ENCODE data around the gene TTLL4. TPM values are rescaled to one million over a fixed set of nuclear protein-coding genes. Genes with fewer than 3 reads are reported as not detected.
"Not testable (repeated sequence)": the region's sequence is repeated elsewhere in the genome, so short reads cannot be mapped to it uniquely, and the experiment has no call there.

The TTLL4 gene
- total RNA-seq, 1 experiment from 2014 or later = 8.0 TPM

- in situ Hi-C loops (cut with HindIII; ENCODE audit: low pct_unique_long_range_greater_than_20kb, low sequenced_read_pairs) = no loop called here
- no peak for DNase-seq (ENCODE audit: low read depth)
Measured at GRCh38 chr2:218756599-218757377, 46.2 kb downstream of the TTLL4 start.

DNA sequence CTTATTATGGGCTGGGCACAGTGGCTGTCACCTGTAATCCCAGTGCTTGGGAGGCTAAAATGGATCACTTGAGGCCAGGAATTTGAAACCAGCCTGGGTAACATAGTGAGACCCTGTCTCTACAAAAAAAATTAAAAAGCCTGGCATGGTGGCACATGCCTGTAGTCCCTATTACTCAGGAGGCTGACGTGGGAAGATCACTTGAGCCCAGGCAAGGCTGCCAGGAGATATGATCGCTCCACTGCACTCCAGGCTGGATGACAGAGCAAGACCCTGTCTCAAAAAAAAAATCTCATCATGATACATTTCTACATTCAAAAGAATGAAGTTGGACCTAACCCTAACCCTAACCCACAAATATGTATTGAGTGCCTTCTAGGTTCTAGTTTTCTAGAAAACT lies 51.2 kb downstream of the TTLL4 start:
- in situ Hi-C loops (cut with HindIII; ENCODE audit: low pct_unique_long_range_greater_than_20kb, low sequenced_read_pairs) = no loop called here
- DNase-seq (ENCODE audit: low read depth) = no peak

DNA sequence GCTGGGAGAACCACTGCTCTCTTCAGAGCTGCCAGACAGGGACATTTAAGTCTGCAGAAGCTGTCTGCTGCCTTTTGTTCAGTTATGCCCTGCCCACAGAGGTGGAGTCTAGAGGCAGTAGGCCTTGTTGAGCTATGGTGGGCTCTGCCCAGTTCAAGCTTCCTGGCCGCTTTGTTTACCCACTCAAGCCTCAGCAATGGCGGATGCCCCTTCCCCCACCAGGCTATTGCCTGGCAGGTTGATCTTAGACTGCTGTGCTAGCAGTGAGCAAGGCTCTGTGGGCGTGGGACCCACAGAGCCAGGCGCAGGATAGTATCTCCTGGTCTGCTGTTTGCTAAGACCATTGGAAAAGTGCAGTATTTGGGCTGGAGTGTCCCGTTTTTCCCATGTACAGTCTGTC lies 62.1 kb downstream of the TTLL4 start:
- in situ Hi-C loops (cut with HindIII; ENCODE audit: low pct_unique_long_range_greater_than_20kb, low sequenced_read_pairs); DNase-seq (ENCODE audit: low read depth): not testable (repeated sequence)

- DNase-seq (ENCODE audit: low read depth) = no peak
- in situ Hi-C loops (cut with HindIII; ENCODE audit: low pct_unique_long_range_greater_than_20kb, low sequenced_read_pairs) = no loop called here
Measured at GRCh38 chr2:218773881-218774280, 63.2 kb downstream of the TTLL4 start.

DNA sequence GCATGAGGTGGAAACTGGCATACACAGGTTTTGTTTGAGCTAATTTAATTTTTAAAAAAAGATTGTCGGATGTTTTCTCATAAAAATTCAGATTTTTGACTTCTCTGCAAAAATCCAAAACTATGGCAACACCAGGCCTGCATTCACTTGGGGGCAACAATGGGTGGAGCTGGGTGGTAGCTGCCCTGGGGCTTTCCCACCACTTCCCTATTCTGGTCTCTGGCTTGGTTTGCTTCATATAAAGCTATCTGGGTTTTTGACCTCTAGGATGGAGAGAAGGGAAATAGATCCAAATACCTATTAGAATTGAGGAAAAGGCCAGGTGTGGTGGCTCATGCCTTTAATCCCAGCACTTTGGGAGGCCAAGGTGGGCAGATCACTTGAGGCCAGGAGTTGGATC lies 65.9 kb downstream of the TTLL4 start:
- no peak for DNase-seq (ENCODE audit: low read depth)
- in situ Hi-C loops (cut with HindIII; ENCODE audit: low pct_unique_long_range_greater_than_20kb, low sequenced_read_pairs) = no loop called here

GRCh38 chr2:218777276-218777990 lies 66.8 kb downstream of the TTLL4 start:
- in situ Hi-C loops (cut with HindIII; ENCODE audit: low pct_unique_long_range_greater_than_20kb, low sequenced_read_pairs) = no loop called here
- DNase-seq (ENCODE audit: low read depth) = no peak

- DNase-seq (ENCODE audit: low read depth) = no peak
- in situ Hi-C loops (cut with HindIII; ENCODE audit: low pct_unique_long_range_greater_than_20kb, low sequenced_read_pairs) = no loop called here
Measured at GRCh38 chr2:218780046-218780445, 69.4 kb downstream of the TTLL4 start.

- in situ Hi-C loops (cut with HindIII; ENCODE audit: low pct_unique_long_range_greater_than_20kb, low sequenced_read_pairs) = no loop called here
- DNase-seq (ENCODE audit: low read depth) = no peak
Measured at GRCh38 chr2:218780851-218781690, 70.4 kb downstream of the TTLL4 start.

DNA sequence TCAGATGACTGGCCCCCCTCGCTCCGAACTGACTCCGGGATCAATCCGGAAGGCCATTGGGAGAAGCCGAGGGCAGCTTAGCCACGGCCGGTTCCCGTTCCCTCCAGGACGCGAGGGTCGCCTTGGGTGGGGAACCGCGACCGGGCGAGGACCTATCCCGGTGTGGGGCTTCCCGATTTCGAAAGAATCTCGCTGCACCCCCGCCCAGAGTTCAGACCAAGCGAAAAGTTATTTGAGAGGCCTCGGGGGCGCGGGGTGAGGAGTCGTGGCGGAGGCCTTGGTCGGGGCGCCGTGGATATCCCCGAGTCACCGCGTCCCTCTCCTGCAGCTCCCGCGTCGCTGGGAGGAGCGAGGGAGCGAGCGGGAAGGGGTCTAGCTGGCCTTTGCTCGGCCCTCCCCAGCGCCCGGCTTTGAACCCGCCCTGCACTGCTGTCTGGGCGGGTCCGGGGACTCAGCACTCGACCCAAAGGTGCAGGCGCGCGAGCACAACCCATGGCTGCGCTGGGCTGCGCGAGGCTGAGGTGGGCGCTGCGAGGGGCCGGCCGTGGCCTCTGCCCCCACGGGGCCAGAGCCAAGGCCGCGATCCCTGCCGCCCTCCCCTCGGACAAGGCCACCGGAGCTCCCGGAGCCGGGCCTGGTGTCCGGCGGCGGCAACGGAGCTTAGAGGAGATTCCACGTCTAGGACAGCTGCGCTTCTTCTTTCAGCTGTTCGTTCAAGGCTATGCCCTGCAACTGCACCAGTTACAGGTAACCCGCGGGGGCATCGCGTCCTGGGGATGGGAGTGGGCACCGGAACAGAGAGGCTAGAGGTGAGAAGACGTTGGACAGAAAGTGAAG lies 71.3 kb downstream of the TTLL4 start, which contains the start of gene CYP27A1:
TSS of gene CYP27A1 (plus strand) at position 457 of the 837 bp plus-strand sequence. CDS start at position 493, 36 bp downstream.
- in situ Hi-C loops (cut with HindIII; ENCODE audit: low pct_unique_long_range_greater_than_20kb, low sequenced_read_pairs) = no loop called here
- no peak for DNase-seq (ENCODE audit: low read depth)

- DNase-seq (ENCODE audit: low read depth) = no peak
- in situ Hi-C loops (cut with HindIII; ENCODE audit: low pct_unique_long_range_greater_than_20kb, low sequenced_read_pairs) = no loop called here
Measured at GRCh38 chr2:218782528-218782844, 71.9 kb downstream of the TTLL4 start.

GRCh38 chr2:218783688-218784087 lies 73.1 kb downstream of the TTLL4 start:
- in situ Hi-C loops (cut with HindIII; ENCODE audit: low pct_unique_long_range_greater_than_20kb, low sequenced_read_pairs) = no loop called here
- DNase-seq (ENCODE audit: low read depth) = no peak

DNA sequence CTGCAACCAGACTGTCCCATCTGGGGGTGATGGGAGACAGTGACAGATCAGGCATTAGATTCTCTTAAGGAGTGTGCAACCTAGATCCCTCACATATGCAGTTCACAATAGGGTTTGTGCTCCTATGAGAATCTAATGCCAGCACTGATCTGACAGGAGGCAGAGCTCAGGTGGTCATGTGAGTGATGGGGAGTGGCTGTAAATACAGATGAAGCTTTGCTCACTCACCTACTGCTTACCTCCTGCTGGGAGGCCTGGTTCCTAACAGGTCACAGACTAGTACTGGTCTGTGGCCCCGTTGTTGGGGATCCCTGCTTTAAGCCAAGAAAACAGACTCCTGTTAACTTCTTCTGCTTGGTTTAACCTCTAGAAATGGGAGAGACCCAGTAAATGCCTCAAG lies 74.5 kb downstream of the TTLL4 start:
- in situ Hi-C loops (cut with HindIII; ENCODE audit: low pct_unique_long_range_greater_than_20kb, low sequenced_read_pairs) = no loop called here
- DNase-seq (ENCODE audit: low read depth) = no peak

DNA sequence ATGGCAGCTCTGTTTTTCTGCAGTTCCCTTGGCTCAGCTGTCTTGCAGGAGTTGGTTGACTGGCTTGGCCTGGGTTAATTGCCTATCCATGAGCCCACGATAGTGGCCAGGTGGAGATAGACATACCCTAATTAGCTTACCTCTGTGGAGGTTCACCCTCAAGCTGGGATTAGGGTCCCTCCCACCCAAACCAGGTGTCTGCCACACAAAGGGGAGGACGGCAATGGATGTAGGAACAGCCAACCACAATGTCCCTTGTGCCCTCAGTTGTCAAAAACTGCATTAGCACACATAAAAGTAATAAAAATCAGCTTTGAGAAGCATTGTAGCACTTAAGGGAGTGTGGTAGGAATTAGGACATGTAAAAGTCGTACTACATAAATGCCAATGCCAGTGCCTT lies 75.5 kb downstream of the TTLL4 start:
- in situ Hi-C loops (cut with HindIII; ENCODE audit: low pct_unique_long_range_greater_than_20kb, low sequenced_read_pairs) = no loop called here
- DNase-seq (ENCODE audit: low read depth) = no peak

DNA sequence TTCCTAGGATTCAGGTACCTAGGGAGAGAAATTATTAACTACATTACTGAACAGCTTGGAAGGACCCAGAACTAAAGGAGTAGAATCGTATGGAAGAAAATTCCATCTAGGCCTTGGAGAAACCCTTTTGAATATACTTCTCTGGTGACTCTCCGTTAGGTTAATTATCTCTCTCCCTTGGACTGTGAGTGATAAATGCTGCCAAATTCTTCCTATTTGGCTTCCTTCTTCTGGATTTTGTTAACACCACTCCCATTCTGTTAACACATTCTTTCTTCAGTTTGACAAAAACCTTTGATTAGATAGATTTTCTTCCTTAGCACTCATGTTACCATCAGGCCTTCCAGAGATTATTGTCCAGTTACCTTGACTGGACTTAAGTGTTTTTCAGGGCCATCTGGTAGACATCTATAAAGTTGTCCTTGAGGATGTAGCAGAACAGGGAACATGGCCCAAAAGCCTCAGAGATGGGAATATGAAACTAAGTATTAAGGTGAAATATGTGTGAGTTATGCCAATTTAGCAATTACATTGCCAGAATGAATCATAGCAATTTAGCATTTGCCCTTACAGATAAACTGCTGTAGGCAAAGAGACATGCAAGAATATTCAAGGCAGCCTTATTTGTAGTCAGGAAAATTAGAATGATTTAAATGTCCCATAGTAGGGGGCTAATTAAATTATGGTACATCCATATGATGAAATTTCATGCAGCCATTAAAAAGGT lies 78.1 kb downstream of the TTLL4 start:
- in situ Hi-C loops (cut with HindIII; ENCODE audit: low pct_unique_long_range_greater_than_20kb, low sequenced_read_pairs) = no loop called here
- DNase-seq (ENCODE audit: low read depth) = no peak

DNA sequence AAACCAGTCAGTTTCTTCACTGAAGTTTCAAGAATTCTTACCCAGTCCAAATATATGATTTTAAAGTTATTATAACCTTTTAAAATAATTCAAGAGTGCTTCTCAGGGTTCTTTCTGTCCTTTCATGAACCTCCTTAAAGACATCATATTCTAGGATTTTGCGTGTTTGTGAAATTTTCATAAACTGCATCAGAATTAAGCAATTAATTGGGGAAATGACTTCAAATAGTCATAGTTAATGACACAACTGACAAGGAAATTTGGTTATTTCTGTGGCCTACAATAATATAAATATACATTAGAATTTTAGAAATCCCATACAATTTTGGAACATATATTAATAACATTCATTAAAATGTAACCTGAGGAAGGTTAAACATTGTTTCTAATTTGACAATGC lies 81.8 kb downstream of the TTLL4 start:
- in situ Hi-C loops (cut with HindIII; ENCODE audit: low pct_unique_long_range_greater_than_20kb, low sequenced_read_pairs) = no loop called here
- DNase-seq (ENCODE audit: low read depth) = no peak

DNA sequence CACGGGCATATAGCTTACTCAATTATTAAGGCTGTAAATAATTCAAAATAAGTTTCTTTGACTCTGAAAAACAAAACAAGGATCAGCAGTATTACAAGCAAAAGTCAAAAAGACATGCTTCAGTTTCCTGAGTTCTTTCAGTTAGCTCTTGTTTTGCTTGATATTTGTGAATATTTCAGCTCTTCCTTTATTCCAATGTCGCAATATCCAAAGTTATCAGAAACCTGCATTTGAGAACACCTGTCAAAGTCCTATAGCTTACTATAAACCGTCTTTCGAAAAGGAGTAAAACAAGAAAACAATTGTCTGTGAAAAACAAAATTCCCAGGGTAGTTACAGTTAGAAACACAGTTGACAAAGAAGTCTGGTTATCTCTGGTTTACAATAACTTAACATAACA lies 86.1 kb downstream of the TTLL4 start:
- in situ Hi-C loops (cut with HindIII; ENCODE audit: low pct_unique_long_range_greater_than_20kb, low sequenced_read_pairs) = no loop called here

DNA sequence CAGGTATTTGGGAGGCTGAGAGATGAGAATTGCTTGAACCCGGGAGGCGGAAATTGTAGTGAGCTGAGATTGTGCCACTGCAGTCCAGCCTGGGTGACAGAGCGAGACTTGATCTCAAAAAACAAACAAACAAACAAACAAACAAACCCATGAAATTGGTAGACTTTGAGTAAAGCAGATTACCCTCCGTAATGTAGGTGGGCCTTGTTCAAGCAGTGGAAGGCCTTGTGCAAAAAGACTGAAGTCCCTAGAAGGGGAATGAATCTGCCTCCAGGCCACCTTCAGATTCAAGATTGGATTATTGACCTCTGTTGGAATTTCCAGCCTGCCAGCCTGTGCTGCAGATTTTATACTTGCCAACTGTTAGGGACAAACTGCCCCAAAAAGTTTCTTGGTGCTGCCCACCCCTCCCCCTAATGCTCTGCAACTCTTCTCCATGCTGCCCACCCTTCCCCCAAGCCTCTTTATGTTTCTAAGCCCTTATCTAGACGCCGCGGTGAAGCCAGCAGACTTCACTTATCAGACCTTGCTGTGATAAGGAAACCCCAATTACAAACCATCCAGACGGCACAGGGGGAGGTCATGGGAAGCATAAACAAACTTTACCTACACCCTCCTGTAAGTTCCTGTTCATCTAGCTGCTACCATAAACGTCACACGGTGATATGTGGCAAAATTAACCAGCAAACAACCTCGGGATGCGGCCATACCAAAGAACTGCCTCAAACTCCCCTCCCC lies 88.3 kb downstream of the TTLL4 start:
- in situ Hi-C loops (cut with HindIII; ENCODE audit: low pct_unique_long_range_greater_than_20kb, low sequenced_read_pairs) = no loop called here
- no peak for DNase-seq (ENCODE audit: low read depth)

More for the DNA sequence above, 86.1 kb downstream of the TTLL4 start:
- DNase-seq (ENCODE audit: low read depth) = no peak

Data from Caki2 (cell line).